C4-2B (cell line): ENCODE data around the gene DDX1.

Source experiments
- CTCF ChIP-seq: fragments of 450-650 bp; conservative IDR thresholded peaks from 2 replicates; pipeline ENCODE4 v1.5.1; 2017; ENCODE audit warnings: mild to moderate bottlenecking
- ZFX ChIP-seq: fragments of 450-650 bp; IDR thresholded peaks from 2 replicates; pipeline ENCODE4 v1.6.1; 2017

- TF ChIP-seq CTCF (no peak), ZFX (no peak)
Observed at GRCh38 chr2:15560140-15560987, 31.3 kb upstream of the DDX1 start.
